ENCODE data around the gene TRIL.

DNA sequence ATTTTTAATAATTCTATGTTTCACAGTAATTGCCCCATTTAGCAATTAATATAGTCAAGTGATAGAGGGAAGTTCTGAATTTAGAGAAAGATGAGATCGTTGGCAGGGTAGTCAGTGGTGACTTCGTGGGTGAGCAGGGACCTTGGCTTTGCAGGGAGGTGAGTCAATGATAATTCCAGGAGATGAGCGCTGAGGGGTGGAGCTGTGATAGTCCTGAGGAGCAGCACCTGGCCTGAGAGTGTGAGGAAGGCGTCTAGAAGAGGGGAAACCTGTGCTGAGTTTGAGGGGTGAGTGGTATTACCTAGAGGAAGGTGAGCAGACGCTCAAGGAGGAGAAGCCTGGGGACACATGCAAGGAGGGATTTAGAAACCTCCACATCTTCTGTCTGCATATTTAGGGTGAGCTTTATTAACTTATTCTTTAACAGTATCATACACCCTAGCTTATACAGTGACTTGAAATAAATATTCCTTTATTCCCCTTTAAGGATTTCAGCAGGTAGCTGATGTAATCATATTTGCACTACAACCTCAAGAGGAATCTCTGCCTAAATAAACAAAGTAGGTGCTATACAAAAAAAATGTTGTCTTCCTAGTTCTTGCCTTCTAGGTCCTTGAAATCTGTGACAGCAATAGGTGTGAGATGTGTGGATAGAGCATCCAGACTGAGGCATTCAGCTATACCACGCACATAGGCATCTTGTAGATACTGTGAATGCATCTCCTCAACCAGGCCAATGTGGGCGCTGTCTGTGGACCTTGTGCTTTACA, 2.1 kb upstream of the TRIL start:
- TF ChIP-seq, protein P1, sequence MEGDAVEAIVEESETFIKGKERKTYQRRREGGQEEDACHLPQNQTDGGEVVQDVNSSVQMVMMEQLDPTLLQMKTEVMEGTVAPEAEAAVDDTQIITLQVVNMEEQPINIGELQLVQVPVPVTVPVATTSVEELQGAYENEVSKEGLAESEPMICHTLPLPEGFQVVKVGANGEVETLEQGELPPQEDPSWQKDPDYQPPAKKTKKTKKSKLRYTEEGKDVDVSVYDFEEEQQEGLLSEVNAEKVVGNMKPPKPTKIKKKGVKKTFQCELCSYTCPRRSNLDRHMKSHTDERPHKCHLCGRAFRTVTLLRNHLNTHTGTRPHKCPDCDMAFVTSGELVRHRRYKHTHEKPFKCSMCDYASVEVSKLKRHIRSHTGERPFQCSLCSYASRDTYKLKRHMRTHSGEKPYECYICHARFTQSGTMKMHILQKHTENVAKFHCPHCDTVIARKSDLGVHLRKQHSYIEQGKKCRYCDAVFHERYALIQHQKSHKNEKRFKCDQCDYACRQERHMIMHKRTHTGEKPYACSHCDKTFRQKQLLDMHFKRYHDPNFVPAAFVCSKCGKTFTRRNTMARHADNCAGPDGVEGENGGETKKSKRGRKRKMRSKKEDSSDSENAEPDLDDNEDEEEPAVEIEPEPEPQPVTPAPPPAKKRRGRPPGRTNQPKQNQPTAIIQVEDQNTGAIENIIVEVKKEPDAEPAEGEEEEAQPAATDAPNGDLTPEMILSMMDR (IDR thresholded peaks at IDR 0.05) = no peak
- TF ChIP-seq POLR2AphosphoS5 (IDR thresholded peaks at IDR 0.05; ENCODE audit: insufficient read depth in 1 of 2, low read depth in 1 of 2) (no peak), POLR2A (IDR thresholded peaks at IDR 0.05) (no peak)
